SK-N-SH treated with all-trans-retinoic acid at 6 μM for 48 hours (cell line): ENCODE data around the gene ADGRB3.

ENCODE experiments used
- ATAC-seq: fragments of 200-7000 bp; cut with Tn5 transposase; 3 replicates; pipeline ENCODE4 v1.9.1; 2020; ENCODE audit warnings: mild to moderate bottlenecking, moderate library complexity
- ARNTL ChIP-seq: fragments of 450-650 bp; formaldehyde crosslinking; IDR thresholded peaks from 2 replicates; pipeline ENCODE4 v1.5.0; 2020; ENCODE audit warnings: low read depth, mild to moderate bottlenecking, moderate library complexity, borderline replicate concordance
- BACH2 ChIP-seq: fragments of 250-450 bp; sonication (Bioruptor Pico); IDR thresholded peaks from 2 replicates; pipeline ENCODE4 v1.9.0; 2021; ENCODE audit warnings: mild to moderate bottlenecking, borderline replicate concordance
- CREB5 ChIP-seq: fragments of 250-450 bp; sonication (Bioruptor Pico); IDR thresholded peaks from 2 replicates; pipeline ENCODE4 v1.5.1; 2020; ENCODE audit warnings: low read depth, mild to moderate bottlenecking, moderate library complexity
- CSDC2 ChIP-seq: fragments of 250-450 bp; sonication (Bioruptor Pico); IDR thresholded peaks from 2 replicates; pipeline ENCODE4 v1.5.0; 2020; ENCODE audit warnings: mild to moderate bottlenecking, moderate library complexity
- ESRRG ChIP-seq: fragments of 250-450 bp; sonication (Bioruptor Pico); IDR thresholded peaks from 2 replicates; pipeline ENCODE4 v1.6.1; 2021; ENCODE audit warnings: mild to moderate bottlenecking
- GLIS3 ChIP-seq: fragments of 250-450 bp; sonication (Bioruptor Pico); IDR thresholded peaks from 2 replicates; pipeline ENCODE4 v1.5.0; 2020; ENCODE audit warnings: mild to moderate bottlenecking, moderate library complexity
- ISL1 ChIP-seq: fragments of 250-450 bp; sonication (Bioruptor Pico); IDR thresholded peaks from 2 replicates; pipeline ENCODE4 v2.1.2; 2022; ENCODE audit warnings: mild to moderate bottlenecking, moderate library complexity
- OSR1 ChIP-seq: fragments of 250-450 bp; sonication (Bioruptor Pico); IDR thresholded peaks from 2 replicates; pipeline ENCODE4 v1.8.0; 2022; ENCODE audit warnings: moderate library complexity, mild to moderate bottlenecking, inconsistent platforms
- PATZ1 ChIP-seq: fragments of 250-450 bp; sonication (Bioruptor Pico); IDR thresholded peaks from 2 replicates; pipeline ENCODE4 v1.8.0; 2020; ENCODE audit warnings: mild to moderate bottlenecking, moderate library complexity, borderline replicate concordance
- PPARA ChIP-seq: fragments of 250-450 bp; sonication (Bioruptor Pico); IDR thresholded peaks from 2 replicates; pipeline ENCODE4 v1.5.0; 2020; ENCODE audit warnings: mild to moderate bottlenecking, borderline replicate concordance
- RARB ChIP-seq: fragments of 250-450 bp; sonication (Bioruptor Pico); IDR thresholded peaks from 2 replicates; pipeline ENCODE4 v1.8.0; 2021; ENCODE audit warnings: mild to moderate bottlenecking, moderate library complexity
- SNAI2 ChIP-seq: fragments of 250-450 bp; sonication (Bioruptor Pico); IDR thresholded peaks from 2 replicates; pipeline ENCODE4 v1.5.0; 2020; ENCODE audit warnings: mild to moderate bottlenecking, moderate library complexity
- TCF4 ChIP-seq: fragments of 250-450 bp; sonication (Bioruptor Pico); IDR thresholded peaks from 2 replicates; pipeline ENCODE4 v1.8.0; 2021; ENCODE audit warnings: mild to moderate bottlenecking, moderate library complexity, borderline replicate concordance
- TOX ChIP-seq: fragments of 250-450 bp; sonication (Bioruptor Pico); IDR thresholded peaks from 2 replicates; pipeline ENCODE4 v1.8.0; 2021; ENCODE audit warnings: mild to moderate bottlenecking, moderate library complexity, borderline replicate concordance
- TSHZ2 ChIP-seq: fragments of 250-450 bp; sonication (Bioruptor Pico); IDR thresholded peaks from 2 replicates; pipeline ENCODE4 v1.5.0; 2020; ENCODE audit warnings: mild to moderate bottlenecking, moderate library complexity
- ZC3H10 ChIP-seq: fragments of 250-450 bp; sonication (Bioruptor Pico); IDR thresholded peaks from 2 replicates; pipeline ENCODE4 v1.5.1; 2021; ENCODE audit warnings: mild to moderate bottlenecking, moderate library complexity
- ZFP3 ChIP-seq: fragments of 250-450 bp; sonication (Bioruptor Pico); IDR thresholded peaks from 2 replicates; pipeline ENCODE4 v1.5.0; 2020; ENCODE audit warnings: mild to moderate bottlenecking, moderate library complexity
- ZFP30 ChIP-seq: fragments of 450-650 bp; formaldehyde crosslinking; IDR thresholded peaks from 2 replicates; pipeline ENCODE4 v1.5.0; 2022; ENCODE audit warnings: mild to moderate bottlenecking, moderate library complexity
- ZNF565 ChIP-seq: fragments of 450-650 bp; formaldehyde crosslinking; conservative IDR thresholded peaks from 2 replicates; pipeline ENCODE4 v1.5.0; 2020; ENCODE audit warnings: low read depth, mild to moderate bottlenecking, moderate library complexity
- TF ChIP-seq, protein P1 (sequence below): fragments of 250-450 bp; sonication (Bioruptor Pico); IDR thresholded peaks from 2 replicates; pipeline ENCODE4 v1.5.1; 2021; ENCODE audit warnings: mild to moderate bottlenecking, moderate library complexity
- TF ChIP-seq, protein P2 (sequence below): fragments of 250-450 bp; sonication (Bioruptor Pico); IDR thresholded peaks from 2 replicates; pipeline ENCODE4 v1.8.0; 2021; ENCODE audit warnings: low read depth, mild to moderate bottlenecking, moderate library complexity, borderline replicate concordance

Gene ADGRB3

GRCh38 chr6:69084746-69085335 is 449.8 kb downstream of the ADGRB3 start:
- ATAC-seq, result no peak
- TF ChIP-seq SNAI2 (CRISPR knock-in tag), result no peak
- TF ChIP-seq GLIS3, result no peak
- no peak for TF ChIP-seq TCF4 (CRISPR knock-in tag)
- no peak for TF ChIP-seq ZFP3 (CRISPR knock-in tag)
- TF ChIP-seq TSHZ2 (CRISPR knock-in tag), result no peak
- TF ChIP-seq ISL1 (CRISPR knock-in tag), result no peak
- no peak for TF ChIP-seq ESRRG
- TF ChIP-seq ZFP30 (CRISPR knock-in tag), result no peak
- no peak for TF ChIP-seq CREB5 (CRISPR knock-in tag)
- TF ChIP-seq ZC3H10 (CRISPR knock-in tag), result no peak
- TF ChIP-seq PPARA, result no peak
- TF ChIP-seq, protein P1, sequence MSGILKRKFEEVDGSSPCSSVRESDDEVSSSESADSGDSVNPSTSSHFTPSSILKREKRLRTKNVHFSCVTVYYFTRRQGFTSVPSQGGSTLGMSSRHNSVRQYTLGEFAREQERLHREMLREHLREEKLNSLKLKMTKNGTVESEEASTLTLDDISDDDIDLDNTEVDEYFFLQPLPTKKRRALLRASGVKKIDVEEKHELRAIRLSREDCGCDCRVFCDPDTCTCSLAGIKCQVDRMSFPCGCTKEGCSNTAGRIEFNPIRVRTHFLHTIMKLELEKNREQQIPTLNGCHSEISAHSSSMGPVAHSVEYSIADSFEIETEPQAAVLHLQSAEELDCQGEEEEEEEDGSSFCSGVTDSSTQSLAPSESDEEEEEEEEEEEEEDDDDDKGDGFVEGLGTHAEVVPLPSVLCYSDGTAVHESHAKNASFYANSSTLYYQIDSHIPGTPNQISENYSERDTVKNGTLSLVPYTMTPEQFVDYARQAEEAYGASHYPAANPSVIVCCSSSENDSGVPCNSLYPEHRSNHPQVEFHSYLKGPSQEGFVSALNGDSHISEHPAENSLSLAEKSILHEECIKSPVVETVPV (CRISPR knock-in tag), result no peak
- TF ChIP-seq BACH2 (CRISPR knock-in tag), result no peak
- TF ChIP-seq OSR1, result no peak
- TF ChIP-seq CSDC2 (CRISPR knock-in tag), result no peak
- TF ChIP-seq, all 23 proteins: peak for 0

GRCh38 chr6:69086689-69087088 is 451.6 kb downstream of the ADGRB3 start:
- no peak for ATAC-seq
- TF ChIP-seq CSDC2 (CRISPR knock-in tag), result no peak
- TF ChIP-seq PATZ1 (CRISPR knock-in tag), result no peak
- TF ChIP-seq, protein P1 (CRISPR knock-in tag), result no peak
- no peak for TF ChIP-seq ZFP30 (CRISPR knock-in tag)
- no peak for TF ChIP-seq BACH2 (CRISPR knock-in tag)
- TF ChIP-seq ESRRG, result no peak
- no peak for TF ChIP-seq OSR1
- no peak for TF ChIP-seq TOX
- no peak for TF ChIP-seq ZNF565 (CRISPR knock-in tag)
- TF ChIP-seq ISL1 (CRISPR knock-in tag), result no peak
- TF ChIP-seq GLIS3, result no peak
- no peak for TF ChIP-seq ZC3H10 (CRISPR knock-in tag)
- TF ChIP-seq ARNTL (CRISPR knock-in tag), result no peak
- TF ChIP-seq, protein P2, sequence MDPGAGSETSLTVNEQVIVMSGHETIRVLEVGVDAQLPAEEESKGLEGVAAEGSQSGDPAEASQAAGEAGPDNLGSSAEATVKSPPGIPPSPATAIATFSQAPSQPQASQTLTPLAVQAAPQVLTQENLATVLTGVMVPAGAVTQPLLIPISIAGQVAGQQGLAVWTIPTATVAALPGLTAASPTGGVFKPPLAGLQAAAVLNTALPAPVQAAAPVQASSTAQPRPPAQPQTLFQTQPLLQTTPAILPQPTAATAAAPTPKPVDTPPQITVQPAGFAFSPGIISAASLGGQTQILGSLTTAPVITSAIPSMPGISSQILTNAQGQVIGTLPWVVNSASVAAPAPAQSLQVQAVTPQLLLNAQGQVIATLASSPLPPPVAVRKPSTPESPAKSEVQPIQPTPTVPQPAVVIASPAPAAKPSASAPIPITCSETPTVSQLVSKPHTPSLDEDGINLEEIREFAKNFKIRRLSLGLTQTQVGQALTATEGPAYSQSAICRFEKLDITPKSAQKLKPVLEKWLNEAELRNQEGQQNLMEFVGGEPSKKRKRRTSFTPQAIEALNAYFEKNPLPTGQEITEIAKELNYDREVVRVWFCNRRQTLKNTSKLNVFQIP (CRISPR knock-in tag), result no peak
- TF ChIP-seq CREB5 (CRISPR knock-in tag), result no peak
- no peak for TF ChIP-seq TSHZ2 (CRISPR knock-in tag)
- no peak for TF ChIP-seq RARB
